K562 (cell line): ENCODE results near the gene MFN1. TPM values are rescaled to one million over a fixed set of nuclear protein-coding genes. Genes with fewer than 3 reads are reported as not detected.

Experiments
- BHLHE40 ChIP-seq: IDR thresholded peaks from 2 replicates; pipeline ENCODE4 v1.6.1; 2011; ENCODE audit warnings: low read length, improper control_type of control experiment
- BRF2 ChIP-seq: IDR thresholded peaks from 3 replicates; pipeline ENCODE4 v1.6.1; 2011; ENCODE audit warnings: borderline replicate concordance, mild to moderate bottlenecking; ENCODE audit not compliant: insufficient read length, insufficient read depth
- CHD2 ChIP-seq: IDR thresholded peaks from 2 replicates; pipeline ENCODE4 v1.6.1; 2011; ENCODE audit warnings: low read depth, low read length
- CREM ChIP-seq: IDR thresholded peaks from 2 replicates; pipeline ENCODE4 v1.6.1; 2014; ENCODE audit warnings: antibody characterized with exemption, low read depth
- DPF2 ChIP-seq: fragments of 450-650 bp; IDR thresholded peaks from 2 replicates; pipeline ENCODE4 v1.6.1; 2016
- ELK3 ChIP-seq: fragments of 450-650 bp; formaldehyde crosslinking; IDR thresholded peaks from 2 replicates; pipeline ENCODE4 v1.4.0; 2020; ENCODE audit warnings: mild to moderate bottlenecking
- GABPA ChIP-seq: fragments of 200-800 bp; sonication (Bioruptor generic); conservative IDR thresholded peaks from 2 replicates; pipeline ENCODE4 v1.6.1; 2016; ENCODE audit warnings: low read depth, missing genetic modification characterization, missing compliant biosample characterization
- HNRNPK ChIP-seq: fragments of 200-400 bp; formaldehyde crosslinking; IDR thresholded peaks from one replicate; pipeline ENCODE4 v1.6.1; 2018; ENCODE audit warnings: mild to moderate bottlenecking, low read depth, low read length; ENCODE audit not compliant: poor library complexity, severe bottlenecking
- ILK ChIP-seq: fragments of 450-650 bp; IDR thresholded peaks from 2 replicates; pipeline ENCODE4 v1.6.1; 2016; ENCODE audit warnings: missing genetic modification characterization, low read depth, mild to moderate bottlenecking, missing compliant biosample characterization, moderate library complexity, borderline replicate concordance
- LARP7 ChIP-seq: fragments of 450-650 bp; IDR thresholded peaks from 2 replicates; pipeline ENCODE4 v1.6.1; 2016
- MBD1 ChIP-seq: fragments of 250-450 bp; sonication (Bioruptor Pico); IDR thresholded peaks from 2 replicates; pipeline ENCODE4 v1.8.0; 2022; ENCODE audit warnings: inconsistent platforms
- NFRKB ChIP-seq: fragments of 450-650 bp; IDR thresholded peaks from 2 replicates; pipeline ENCODE4 v1.6.1; 2016; ENCODE audit warnings: low read depth
- RNF219 ChIP-seq: fragments of 250-450 bp; sonication (Bioruptor Pico); IDR thresholded peaks from 2 replicates; pipeline ENCODE4 v1.5.0; 2022; ENCODE audit warnings: mild to moderate bottlenecking
- SLC30A9 ChIP-seq: fragments of 250-450 bp; sonication (Bioruptor Pico); IDR thresholded peaks from 2 replicates; pipeline ENCODE4 v1.8.0; 2022; ENCODE audit warnings: mild to moderate bottlenecking, moderate library complexity
- SNRNP70 ChIP-seq: fragments of 200-400 bp; formaldehyde crosslinking; optimal IDR thresholded peaks from 2 replicates; pipeline ENCODE3; 2017; ENCODE audit warnings: low read depth, low read length
- TRIM24 ChIP-seq, 2 experiments: fragments of 450-650 bp; IDR thresholded peaks; 2 replicates each; pipeline ENCODE4 v1.6.1; 2016
- USF2 ChIP-seq: sonication (generic); formaldehyde crosslinking; IDR thresholded peaks from 2 replicates; pipeline ENCODE4 v1.5.0; 2020; ENCODE audit warnings: missing genetic modification reagents
- ZBTB26 ChIP-seq: fragments of 450-650 bp; formaldehyde crosslinking; IDR thresholded peaks from 2 replicates; pipeline ENCODE4 v1.4.0; 2022; ENCODE audit warnings: missing genetic modification characterization
- ZNF124 ChIP-seq: sonication (generic); formaldehyde crosslinking; IDR thresholded peaks from 2 replicates; pipeline ENCODE4 v1.8.1; 2022; ENCODE audit warnings: missing genetic modification reagents
- ZNF24 ChIP-seq: fragments of 450-650 bp; IDR thresholded peaks from 2 replicates; pipeline ENCODE4 v1.6.1; 2016
- ZNF324 ChIP-seq: fragments of 250-450 bp; sonication (Bioruptor Pico); IDR thresholded peaks from 2 replicates; pipeline ENCODE4 v1.4.0; 2020; ENCODE audit warnings: mild to moderate bottlenecking
- polyA plus RNA-seq, 8 experiments: library from polyadenylated mRNA; depleted of rRNA in 4 of 8; stranded (reverse) in 5 of 8; unstranded in 3 of 8; fragments of >200 nt; fragmentation: Nextera tagmentation in 2 of 8; fragmentation: Illumina TruSeq in 1 of 8; extraction: Ambion mirVana in 2 of 8; extraction: Trizol in 1 of 8; gene quantifications; 2 replicates each; pipeline versions ENCODE4 v1.2.1 to v1.2.3, GENCODE V29; 2011 to 2014; ENCODE audit warnings: inconsistent platforms in 1 of 8, missing spikeins in 1 of 8
- total RNA-seq, 7 experiments: library from RNA; depleted of rRNA in 6 of 7; stranded (reverse); fragments of >200 nt in 6 of 7; fragmentation: Illumina TruSeq in 2 of 7; extraction: Trizol in 2 of 7; gene quantifications; 2 replicates each; pipeline versions ENCODE4 v1.2.1 to v1.2.3, GENCODE V29; 2011 to 2021; ENCODE audit warnings: low replicate concordance in 1 of 7

MFN1 gene
- total and polyA plus RNA-seq, 9 of the 15 experiments (the other 6 are each of a cell fraction or from before 2014, with no cell fraction given): 10.5 to 42.7 (median 22.6) TPM

GRCh38 chr3:179375091-179375999 is 27.8 kb downstream of the MFN1 start (continued):
- TF ChIP-seq MBD1 (CRISPR knock-in tag) (no peak), ELK3 (CRISPR knock-in tag) (no peak), ZNF24 (no peak), SNRNP70 (no peak), RNF219 (CRISPR knock-in tag) (no peak), GABPA (no peak), HNRNPK (no peak), CREM (peak; percentile 72; the same call in 1 of the 2 replicates), SLC30A9 (no peak), NFRKB (no peak), ZBTB26 (CRISPR knock-in tag) (no peak), BHLHE40 (no peak), BRF2 (no peak), TRIM24 (IDR thresholded peaks at IDR 0.05) (peak; percentile 94), ZNF324 (CRISPR knock-in tag) (no peak), ZNF124 (CRISPR knock-in tag) (no peak), LARP7 (no peak), USF2 (no peak), DPF2 (peak; percentile 99), ILK (tag) (no peak), CHD2 (no peak)
